ENCODE measurements around the gene GATA5.

GRCh38 chr20:62522748-62523396 is 47.1 kb upstream of the GATA5 start:
- TF ChIP-seq CTCF (IDR thresholded peaks at IDR 0.05 in 4 of 5, conservative IDR thresholded peaks at IDR 0.05 in 1 of 5): no peak
- no peak for TF ChIP-seq POLR2A (IDR thresholded peaks at IDR 0.05)

All from gastrocnemius medialis (tissue), 4 donors.